Measurements from ENCODE around the gene KCNK1. TPM values are rescaled to one million over a fixed set of nuclear protein-coding genes. Genes with fewer than 3 reads are reported as not detected.

Gene KCNK1
- polyA plus RNA-seq, 2 of the 4 experiments (the other 2 are of a cell fraction) = 8.4 to 11.8 TPM

- no peak for TF ChIP-seq KDM1A (IDR thresholded peaks at IDR 0.05; ENCODE audit: low read depth)
- no peak for TF ChIP-seq POLR2A (IDR thresholded peaks at IDR 0.05; ENCODE audit: low read length)
- TF ChIP-seq ZFP36 (IDR thresholded peaks at IDR 0.05; ENCODE audit: borderline replicate concordance, partially characterized antibody) = no peak
- TF ChIP-seq HOXB5 (CRISPR knock-in tag; IDR thresholded peaks at IDR 0.05) = no peak
- TF ChIP-seq ZSCAN20 (CRISPR knock-in tag; IDR thresholded peaks at IDR 0.05) = no peak
- TF ChIP-seq, protein P1, sequence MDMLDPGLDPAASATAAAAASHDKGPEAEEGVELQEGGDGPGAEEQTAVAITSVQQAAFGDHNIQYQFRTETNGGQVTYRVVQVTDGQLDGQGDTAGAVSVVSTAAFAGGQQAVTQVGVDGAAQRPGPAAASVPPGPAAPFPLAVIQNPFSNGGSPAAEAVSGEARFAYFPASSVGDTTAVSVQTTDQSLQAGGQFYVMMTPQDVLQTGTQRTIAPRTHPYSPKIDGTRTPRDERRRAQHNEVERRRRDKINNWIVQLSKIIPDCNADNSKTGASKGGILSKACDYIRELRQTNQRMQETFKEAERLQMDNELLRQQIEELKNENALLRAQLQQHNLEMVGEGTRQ (IDR thresholded peaks at IDR 0.05) = no peak
- no peak for TF ChIP-seq ESRRA (IDR thresholded peaks at IDR 0.05; ENCODE audit: borderline replicate concordance, low read length)
- no peak for TF ChIP-seq TP53 (CRISPR knock-in tag; IDR thresholded peaks at IDR 0.05)
- peak overlapping the region; percentile 90 for H3K4me3 ChIP-seq
- H3K4me1 ChIP-seq = peaks cover 22% of the 10 kb centered on the region; the same call in 2 of the 3 replicates
- POLR2A ChIA-PET = interaction anchor here (1.5 kb wide), 1 partner anchor 60 kb away, joined by 3 read pairs; no protein-coding TSS in a partner anchor
- ATAC-seq = peak; percentile 74 to 78
- peak overlapping the region; percentile 95 for H3K4me2 ChIP-seq
- 2% methylated on average over 12 of the region's 43 CpGs for WGBS (ENCODE audit: missing lambda C conversion rate)
- FAIRE-seq = no peak
- DNase-seq (ENCODE audit: low read depth in 1 of 2, low spot score in 1 of 2) = peak; percentile 47 to 60
- CTCF ChIA-PET = interaction anchor here (0.5 to 2.2 kb wide), 3 partner anchors 22 to 290 kb away, joined by 3 to 7 read pairs (median 3); partner anchors contain the start of gene SLC35F3
- no peaks in the 10 kb centered on the region for H3K9me3 ChIP-seq
- peak overlapping the region; percentile 69 to 90 for H3K27ac ChIP-seq
These were observed 352 bp downstream of the KCNK1 start for GRCh38 chr1:233614173-233614742.

- no peaks in the 10 kb centered on the region for H3K9me3 ChIP-seq
- no peak for TF ChIP-seq SREBF2 (IDR thresholded peaks at IDR 0.05)
- TF ChIP-seq NFE2L2 (conservative IDR thresholded peaks at IDR 0.05; ENCODE audit: low read length) = no peak
- no peak for TF ChIP-seq ZNF302 (CRISPR knock-in tag; IDR thresholded peaks at IDR 0.05)
- ATAC-seq (peak; percentile 5 to 9; a peak in 2 of 6 replicates), DNase-seq (ENCODE audit: low read depth in 1 of 2, low spot score in 1 of 2) (no peak), FAIRE-seq (no peak)
- ChIA-PET CTCF (interaction anchor here (0.5 to 2.2 kb wide), 3 partner anchors 21 to 290 kb away, joined by 3 to 7 read pairs (median 3); partner anchors contain the start of gene SLC35F3), POLR2A (no interaction called here)
- peaks cover 22% of the 10 kb centered on the region; the same call in 2 of the 3 replicates for H3K4me1 ChIP-seq
- H3K4me3 ChIP-seq = peak overlapping the region; percentile 90
- peak overlapping the region; percentile 69 to 90 for H3K27ac ChIP-seq
- 70% methylated on average over 31 of the region's 36 CpGs for WGBS (ENCODE audit: missing lambda C conversion rate)
- peak overlapping the region; percentile 95 for H3K4me2 ChIP-seq
These were observed 1.0 kb downstream of the KCNK1 start for GRCh38 chr1:233614743-233615521.

DNA sequence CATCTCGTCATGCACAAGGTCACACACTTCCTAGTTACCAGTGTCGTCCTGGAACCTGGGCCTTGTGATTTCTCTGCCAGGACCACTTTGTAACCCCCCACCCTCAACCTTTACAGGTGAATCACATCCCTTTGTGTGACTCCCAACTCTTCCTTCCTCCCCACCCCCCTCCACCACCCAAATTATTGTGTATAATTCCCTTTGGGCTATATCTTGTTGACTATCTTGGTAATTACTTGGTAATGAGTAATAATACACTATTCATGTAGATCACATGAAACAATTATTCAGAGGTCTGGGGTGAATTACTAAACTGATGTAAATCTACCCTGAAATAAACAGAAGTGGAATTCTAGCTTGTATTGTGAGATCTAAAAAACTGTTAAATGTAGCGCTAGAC, 1.7 kb downstream of the KCNK1 start:
- ChIA-PET CTCF (no interaction called here), POLR2A (no interaction called here)
- peak overlapping the region; percentile 95 for H3K4me2 ChIP-seq
- peaks cover 22% of the 10 kb centered on the region; the same call in 2 of the 3 replicates for H3K4me1 ChIP-seq
- TF ChIP-seq, protein P2, sequence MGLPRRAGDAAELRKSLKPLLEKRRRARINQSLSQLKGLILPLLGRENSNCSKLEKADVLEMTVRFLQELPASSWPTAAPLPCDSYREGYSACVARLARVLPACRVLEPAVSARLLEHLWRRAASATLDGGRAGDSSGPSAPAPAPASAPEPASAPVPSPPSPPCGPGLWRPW (IDR thresholded peaks at IDR 0.05) = no peak
- TF ChIP-seq GATA3 (IDR thresholded peaks at IDR 0.05; ENCODE audit: borderline replicate concordance) (no peak), JUN (IDR thresholded peaks at IDR 0.05) (no peak), RNF2 (IDR thresholded peaks at IDR 0.05; ENCODE audit: borderline replicate concordance, low read depth) (no peak), EP300 (IDR thresholded peaks at IDR 0.05) (no peak), NR3C1 (IDR thresholded peaks at IDR 0.05) (no peak), CBX8 (IDR thresholded peaks at IDR 0.05) (no peak), RCOR1 (IDR thresholded peaks at IDR 0.05; ENCODE audit: low read depth, low read length) (no peak), RAD21 (conservative IDR thresholded peaks at IDR 0.05 in 1 of 2, IDR thresholded peaks at IDR 0.05 in 1 of 2) (no peak), HOXB13 (CRISPR knock-in tag; IDR thresholded peaks at IDR 0.05; ENCODE audit: low read depth) (no peak)
- TF ChIP-seq, protein P3, sequence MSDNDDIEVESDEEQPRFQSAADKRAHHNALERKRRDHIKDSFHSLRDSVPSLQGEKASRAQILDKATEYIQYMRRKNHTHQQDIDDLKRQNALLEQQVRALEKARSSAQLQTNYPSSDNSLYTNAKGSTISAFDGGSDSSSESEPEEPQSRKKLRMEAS (IDR thresholded peaks at IDR 0.05) = no peak
- TF ChIP-seq, protein P4, sequence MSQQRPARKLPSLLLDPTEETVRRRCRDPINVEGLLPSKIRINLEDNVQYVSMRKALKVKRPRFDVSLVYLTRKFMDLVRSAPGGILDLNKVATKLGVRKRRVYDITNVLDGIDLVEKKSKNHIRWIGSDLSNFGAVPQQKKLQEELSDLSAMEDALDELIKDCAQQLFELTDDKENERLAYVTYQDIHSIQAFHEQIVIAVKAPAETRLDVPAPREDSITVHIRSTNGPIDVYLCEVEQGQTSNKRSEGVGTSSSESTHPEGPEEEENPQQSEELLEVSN (IDR thresholded peaks at IDR 0.05; ENCODE audit: borderline replicate concordance, low read depth) = no peak
- 81% methylated on average over 3 of the region's 3 CpGs for WGBS (ENCODE audit: missing lambda C conversion rate)
- FAIRE-seq (no peak), ATAC-seq (no peak), DNase-seq (ENCODE audit: low read depth in 1 of 2, low spot score in 1 of 2) (no peak)
- no peaks in the 10 kb centered on the region for H3K9me3 ChIP-seq
- no peak overlapping the region for H3K4me3 ChIP-seq
- H3K27ac ChIP-seq = no peak overlapping the region
